Activated T-helper 1 cell treated with anti-CD3 and anti-CD28 coated beads, Interleukin-2, amount 50 U/mL, for 16 hours (primary cell): ENCODE data around the gene COL6A2.
"Not testable (repeated sequence)": the region's sequence is repeated elsewhere in the genome, so short reads cannot be mapped to it uniquely, and the experiment has no call there.

Experiments
- DNase-seq, 2 donors: peaks; one replicate each; pipeline ENCODE4 v3.0.0-alpha.2; 2020; ENCODE audit warnings: low read depth in 1 of 2, low spot score in 1 of 2

Gene COL6A2

DNA sequence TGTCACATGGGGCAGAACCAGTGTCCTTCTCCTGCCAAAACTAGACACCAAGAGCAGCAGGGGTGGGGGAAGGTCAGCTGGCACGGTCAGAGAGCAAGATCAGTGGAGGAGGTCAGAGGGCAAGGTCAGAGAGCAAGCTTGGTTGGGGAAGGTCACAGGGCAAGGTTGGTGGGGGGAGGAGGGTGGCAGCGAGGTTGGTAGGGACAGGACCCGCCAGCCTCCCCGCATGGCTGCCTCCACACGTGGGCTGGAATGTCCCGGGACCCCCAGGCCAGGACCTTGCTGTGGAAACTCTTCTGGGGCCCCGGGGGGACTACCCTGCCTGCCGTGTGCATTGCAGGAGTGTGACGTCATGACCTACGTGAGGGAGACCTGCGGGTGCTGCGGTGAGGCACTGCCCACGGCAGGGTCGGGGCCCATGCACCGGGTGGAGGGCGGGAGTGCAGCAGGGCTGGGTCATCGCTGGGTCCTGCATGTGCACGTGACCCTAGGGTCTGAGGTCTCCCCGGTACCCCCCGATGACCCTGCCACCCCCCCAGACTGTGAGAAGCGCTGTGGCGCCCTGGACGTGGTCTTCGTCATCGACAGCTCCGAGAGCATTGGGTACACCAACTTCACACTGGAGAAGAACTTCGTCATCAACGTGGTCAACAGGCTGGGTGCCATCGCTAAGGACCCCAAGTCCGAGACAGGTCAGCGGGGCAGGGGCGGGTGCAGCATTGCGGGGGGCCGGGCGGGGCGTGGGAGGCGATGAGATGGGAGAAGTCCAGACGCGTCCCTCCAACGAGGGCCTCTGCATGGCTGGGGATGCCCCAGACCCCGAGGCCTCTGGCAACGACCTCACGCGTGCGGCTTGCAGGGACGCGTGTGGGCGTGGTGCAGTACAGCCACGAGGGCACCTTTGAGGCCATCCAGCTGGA is 27.3 kb downstream of the COL6A2 start:
- DNase-seq = peak in 1 of 2 donors; percentile 1

GRCh38 chr21:46125846-46126301 is 28.0 kb downstream of the COL6A2 start:
- no peak for DNase-seq

DNA sequence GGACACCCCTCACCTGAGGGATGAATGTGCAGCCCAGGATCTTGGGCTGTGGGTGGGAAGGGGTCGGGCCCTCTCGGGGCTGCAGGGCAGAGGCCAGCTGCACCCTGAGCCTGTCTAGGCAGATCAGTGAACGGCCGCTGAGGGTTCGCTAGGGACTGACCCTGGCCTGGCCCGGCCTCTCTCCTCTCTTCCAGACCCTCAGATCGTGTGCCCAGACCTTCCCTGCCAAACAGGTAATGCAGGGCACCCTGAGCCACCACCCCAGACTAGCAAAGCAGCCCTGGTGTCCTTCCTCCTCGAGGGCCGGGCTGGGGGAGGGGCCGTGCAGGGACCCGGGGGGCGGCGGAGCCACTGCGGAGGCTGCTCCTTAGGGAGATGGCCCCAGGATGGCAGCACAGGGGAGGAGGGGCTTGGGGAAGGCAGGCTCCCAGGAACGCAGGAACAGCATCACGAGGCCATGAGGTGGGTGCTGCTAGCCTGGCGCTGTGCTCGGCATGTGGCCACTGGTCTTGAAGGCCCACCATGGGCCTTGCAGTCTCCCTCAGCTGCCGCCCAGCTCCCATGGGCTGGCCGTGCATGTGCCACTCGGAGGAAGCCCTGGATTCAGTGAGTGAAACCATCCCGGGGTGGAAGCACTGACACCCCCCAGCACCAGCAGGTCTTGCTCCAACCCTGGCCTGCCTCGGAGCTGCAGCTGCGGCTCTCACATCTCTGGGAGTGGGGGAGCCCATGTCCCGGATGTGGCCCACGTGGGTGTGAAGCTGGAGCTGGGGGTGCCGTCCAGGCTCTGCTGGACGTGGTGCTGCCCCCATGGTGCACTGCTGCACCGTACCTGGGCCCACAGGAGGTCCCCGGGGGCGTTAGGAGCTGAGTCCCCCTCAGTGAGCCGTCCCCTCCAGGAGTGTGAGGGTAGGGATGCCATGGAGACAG is 28.7 kb downstream of the COL6A2 start:
- no peak for DNase-seq

GRCh38 chr21:46127239-46128105 is 29.6 kb downstream of the COL6A2 start:
- no peak for DNase-seq

DNA sequence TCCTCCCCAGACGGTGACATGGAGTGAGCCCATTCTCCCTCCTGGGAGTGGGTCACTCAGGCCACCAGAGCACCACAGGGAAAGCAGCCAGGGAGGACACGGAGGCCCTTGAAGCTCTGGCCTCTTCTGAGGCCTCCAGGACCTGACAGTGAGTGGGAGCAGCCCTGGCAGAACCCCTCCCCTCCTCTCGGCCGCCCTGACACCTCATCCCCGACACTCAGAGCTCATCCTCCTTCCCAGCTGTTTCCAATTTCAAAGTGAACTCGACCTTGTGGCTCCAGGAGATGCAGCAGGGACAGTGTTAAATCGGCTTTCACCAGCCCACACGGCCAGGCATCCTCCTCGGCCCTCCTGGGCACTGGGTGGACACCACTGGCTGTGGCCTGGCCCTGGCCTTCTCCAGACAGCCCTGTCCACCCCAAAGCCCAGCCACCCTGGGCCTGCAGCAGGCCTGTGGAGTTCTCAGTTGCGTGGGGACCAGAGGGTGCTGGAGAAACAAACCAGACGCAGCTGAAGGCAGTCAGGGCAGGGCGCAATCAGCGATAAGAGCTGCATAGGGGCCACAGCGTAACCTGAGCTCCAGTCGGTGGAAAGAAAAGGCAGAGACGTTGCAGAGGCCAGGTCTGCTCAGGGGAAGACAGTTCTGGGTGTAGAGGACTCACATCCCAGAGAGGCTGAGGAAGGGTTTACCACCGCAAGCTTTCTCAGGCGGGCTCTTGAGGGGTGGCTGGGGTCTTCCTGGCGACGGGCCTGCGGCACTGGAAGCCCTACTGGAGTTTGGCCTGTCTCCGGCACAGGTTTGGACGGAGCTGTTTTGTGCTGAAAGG is 30.4 kb downstream of the COL6A2 start:
- DNase-seq = no peak

GRCh38 chr21:46128933-46129571 is 31.1 kb downstream of the COL6A2 start:
- no peak for DNase-seq

GRCh38 chr21:46129846-46130651 is 32.1 kb downstream of the COL6A2 start:
- DNase-seq = no peak

GRCh38 chr21:46130831-46131587 is 33.1 kb downstream of the COL6A2 start:
- DNase-seq = no peak

DNA sequence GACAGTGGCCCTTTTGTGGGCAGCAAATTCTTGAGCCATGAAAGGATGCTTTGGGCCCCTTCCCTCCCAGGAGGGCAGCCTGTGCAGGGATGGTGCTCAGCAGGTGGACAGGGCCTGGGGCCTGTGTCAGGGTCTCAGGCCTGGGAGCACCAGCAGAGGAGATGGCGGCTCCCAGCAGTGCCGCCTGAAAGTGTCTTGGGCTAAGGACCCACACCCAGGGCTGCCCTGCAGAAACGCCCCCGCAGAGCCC is 33.6 kb downstream of the COL6A2 start:
- DNase-seq = no peak

GRCh38 chr21:46131838-46132651 is 34.1 kb downstream of the COL6A2 start:
- no peak for DNase-seq

GRCh38 chr21:46135782-46136395 is 38.0 kb downstream of the COL6A2 start:
- no peak for DNase-seq

GRCh38 chr21:46136739-46137349 is 38.9 kb downstream of the COL6A2 start:
- no peak for DNase-seq

- DNase-seq = no peak
Observed at GRCh38 chr21:46137908-46138307, 40.0 kb downstream of the COL6A2 start.

DNA sequence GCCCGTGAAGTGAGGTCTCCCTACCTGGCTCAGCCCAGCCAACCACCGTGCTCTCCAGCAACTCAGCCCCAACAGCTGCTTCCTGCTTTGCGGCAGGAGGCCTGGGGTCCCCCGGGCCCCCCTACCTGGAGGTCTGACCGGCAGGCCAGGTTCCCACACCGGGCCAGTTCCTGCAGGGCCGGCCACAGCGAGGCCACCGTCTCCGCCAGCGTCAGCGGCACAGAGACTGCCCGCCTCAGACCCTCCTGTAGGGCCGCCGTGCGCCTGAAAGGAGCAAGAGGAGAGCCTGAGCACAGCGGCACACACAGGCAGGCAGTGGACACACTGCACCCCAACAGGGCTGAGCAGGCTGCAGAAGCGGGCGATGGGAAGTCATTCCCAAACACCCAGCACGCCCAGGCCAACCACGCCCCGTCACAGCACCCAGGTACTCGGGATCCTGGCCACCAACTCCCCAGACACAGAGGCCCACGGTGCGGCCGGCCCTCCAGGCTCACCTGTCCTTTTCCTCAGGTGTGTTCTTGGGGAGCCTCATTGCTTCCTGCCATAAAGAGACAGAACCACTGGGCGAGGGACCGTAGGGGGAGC is 40.6 kb downstream of the COL6A2 start:
- DNase-seq = no peak

- no peak for DNase-seq
Observed at GRCh38 chr21:46139686-46140085, 41.8 kb downstream of the COL6A2 start.

- DNase-seq = not testable (repeated sequence)
Observed at GRCh38 chr21:46140352-46141003, 42.6 kb downstream of the COL6A2 start.
